CD4-positive, CD25-positive, alpha-beta regulatory T cell (primary cell): ENCODE data around the gene ERBB3. TPM values are rescaled to one million over a fixed set of nuclear protein-coding genes. Genes with fewer than 3 reads are reported as not detected.
"Not testable (repeated sequence)": the region's sequence is repeated elsewhere in the genome, so short reads cannot be mapped to it uniquely, and the experiment has no call there.

Experiments
- ATAC-seq, 2 donors: fragments of 150-1000 bp; cut with Tn5 transposase; one replicate each; pipeline ENCODE4 v1.10.0; 2021; ENCODE audit warnings: low read depth in 2 of 2, moderate number of reproducible peaks in 2 of 2, moderate library complexity in 1 of 2
- DNase-seq, 3 donors: peaks; one replicate each; pipeline versions ENCODE4 v3.0.0 to v3.0.0-alpha.2; 2012 to 2022; ENCODE audit warnings: mixed read lengths in 1 of 3
- H3K27ac ChIP-seq: one replicate; pipeline ENCODE4 v1.7.0; 2013; ENCODE audit warnings: mild to moderate bottlenecking, low read length; ENCODE audit not compliant: insufficient read depth, poor library complexity, severe bottlenecking
- H3K27me3 ChIP-seq: one replicate; pipeline ENCODE4 v1.7.0; 2013; ENCODE audit warnings: low read length; ENCODE audit not compliant: control insufficient read depth, insufficient read depth
- H3K36me3 ChIP-seq: one replicate; pipeline ENCODE4 v1.7.0; 2013; ENCODE audit warnings: mild to moderate bottlenecking, low read length, moderate library complexity; ENCODE audit not compliant: control insufficient read depth, insufficient read depth
- H3K4me1 ChIP-seq: 2 replicates; pipeline ENCODE4 v1.7.0; 2013; ENCODE audit warnings: mild to moderate bottlenecking, low read length; ENCODE audit not compliant: insufficient read depth, control insufficient read depth, poor library complexity, severe bottlenecking
- H3K4me3 ChIP-seq: one replicate; pipeline ENCODE4 v1.7.0; 2013; ENCODE audit warnings: low read depth, mild to moderate bottlenecking, low read length, moderate library complexity
- H3K9me3 ChIP-seq, 2 experiments: 1 replicate in 1 of 2; 2 replicates in 1 of 2; pipeline ENCODE4 v1.7.0; 2013; ENCODE audit warnings: low read length in 2 of 2, mild to moderate bottlenecking in 1 of 2, moderate library complexity in 1 of 2; ENCODE audit not compliant: control insufficient read depth in 2 of 2
- H3K27ac Mint-ChIP-seq, 3 donors: one replicate each; pipeline ENCODE4 v1.8.0; 2020 to 2022; ENCODE audit warnings: mild to moderate bottlenecking in 3 of 3, mixed read lengths in 3 of 3, moderate library complexity in 2 of 3
- H3K27me3 Mint-ChIP-seq: one replicate; pipeline ENCODE4 v1.8.0; 2022; ENCODE audit warnings: mild to moderate bottlenecking, mixed read lengths
- H3K36me3 Mint-ChIP-seq: one replicate; pipeline ENCODE4 v1.8.0; 2020; ENCODE audit warnings: mixed read lengths
- H3K4me1 Mint-ChIP-seq, 4 donors: one replicate each; pipeline ENCODE4 v1.8.0; 2020 to 2022; ENCODE audit warnings: mixed read lengths in 4 of 4, mild to moderate bottlenecking in 1 of 4
- H3K4me3 Mint-ChIP-seq, 4 donors: one replicate each; pipeline ENCODE4 v1.8.0; 2020 to 2022; ENCODE audit warnings: mild to moderate bottlenecking in 4 of 4, mixed read lengths in 4 of 4, moderate library complexity in 3 of 4
- H3K9me3 Mint-ChIP-seq, 7 donors: one replicate each; pipeline ENCODE4 v1.8.0; 2020 to 2022; ENCODE audit warnings: mixed read lengths in 7 of 7, mild to moderate bottlenecking in 3 of 7, moderate library complexity in 2 of 7
- polyA plus RNA-seq, 4 donors: library from polyadenylated mRNA; unstranded; fragments of 300-500 nt; fragmentation: Illumina TruSeq; gene quantifications; one replicate each; pipeline ENCODE4 v1.2.3, GENCODE V29; 2021
- total RNA-seq: library from RNA; stranded (reverse); gene quantifications from one replicate; pipeline ENCODE4 v1.2.3, GENCODE V29; 2022

The ERBB3 gene
- total and polyA plus RNA-seq, 5 donors from 2014 or later = 0.14 to 1.00 (median 0.67) TPM

- peaks cover 21 to 63% (median 48%) of the 10 kb centered on the region in 4 donors for H3K4me1 Mint-ChIP-seq
These were observed 38.2 kb upstream of the ERBB3 start, which contains the start of gene RPS26 for GRCh38 chr12:56041552-56042429. TSS of gene RPS26 (plus strand) at chr12:56041918. CDS start at chr12:56042167, 249 bp downstream.

GRCh38 chr12:56042430-56042813, 37.5 kb upstream of the ERBB3 start:
- H3K27me3 ChIP-seq, DNase-seq, ATAC-seq, H3K9me3 ChIP-seq, H3K9me3 Mint-ChIP-seq, H3K27me3 Mint-ChIP-seq: not testable (repeated sequence)
- peaks cover 58% of the 10 kb centered on the region for H3K4me1 ChIP-seq
- H3K36me3 ChIP-seq = peaks cover 24% of the 10 kb centered on the region
- peaks cover 25% of the 10 kb centered on the region for H3K36me3 Mint-ChIP-seq
- H3K4me3 Mint-ChIP-seq = peak overlapping the region; percentile 95 to 100 (median 98)
- peak overlapping the region; percentile 86 for H3K27ac ChIP-seq
- H3K4me1 Mint-ChIP-seq = peaks cover 26 to 63% (median 46%) of the 10 kb centered on the region in 4 donors
- peak overlapping the region; percentile 97 for H3K4me3 ChIP-seq
- peak overlapping the region; percentile 97 to 98 (median 98) for H3K27ac Mint-ChIP-seq

More at GRCh38 chr12:56041552-56042429, 38.2 kb upstream of the ERBB3 start, which contains the start of gene RPS26:
- Mint-ChIP-seq H3K9me3 (no peaks in the 10 kb centered on the region), H3K27ac (peak within 1 kb of the TSS; percentile 97 to 98 (median 98)), H3K27me3 (no peaks in the 10 kb centered on the region), H3K36me3 (peaks cover 28% of the 10 kb centered on the region), H3K4me3 (peak within 1 kb of the TSS; percentile 95 to 100 (median 98))
- no peaks in the 10 kb centered on the region for H3K9me3 ChIP-seq
- peaks cover 61% of the 10 kb centered on the region for H3K4me1 ChIP-seq
- peak; percentile 86 to 99 (median 98) for DNase-seq
- peak within 1 kb of the TSS; percentile 97 for H3K4me3 ChIP-seq
- H3K27me3 ChIP-seq = no peaks in the 10 kb centered on the region
- H3K36me3 ChIP-seq = peaks cover 24% of the 10 kb centered on the region
- peak within 1 kb of the TSS; percentile 86 for H3K27ac ChIP-seq
- peak; percentile 85 to 93 for ATAC-seq

GRCh38 chr12:56042843-56043242, 37.1 kb upstream of the ERBB3 start:
- peak overlapping the region; percentile 97 to 98 (median 98) for H3K27ac Mint-ChIP-seq
- H3K4me3 Mint-ChIP-seq = peak overlapping the region; percentile 95 to 100 (median 98)
- H3K27me3 Mint-ChIP-seq = no peaks in the 10 kb centered on the region
- peaks cover 25% of the 10 kb centered on the region for H3K36me3 Mint-ChIP-seq
- no peaks in the 10 kb centered on the region for H3K27me3 ChIP-seq
- ATAC-seq (no peak), DNase-seq (no peak)
- peaks cover 24% of the 10 kb centered on the region for H3K36me3 ChIP-seq
- H3K4me1 Mint-ChIP-seq = peaks cover 23 to 59% (median 42%) of the 10 kb centered on the region in 4 donors
- peaks cover 54% of the 10 kb centered on the region for H3K4me1 ChIP-seq
- peak overlapping the region; percentile 86 for H3K27ac ChIP-seq
- no peaks in the 10 kb centered on the region for H3K9me3 Mint-ChIP-seq
- no peaks in the 10 kb centered on the region for H3K9me3 ChIP-seq
- peak overlapping the region; percentile 97 for H3K4me3 ChIP-seq

GRCh38 chr12:56046027-56046780, 33.8 kb upstream of the ERBB3 start:
- Histone ChIP-seq H3K4me1 (peaks cover 26% of the 10 kb centered on the region), H3K27ac (no peak overlapping the region), H3K9me3 (no peaks in the 10 kb centered on the region), H3K27me3 (no peaks in the 10 kb centered on the region), H3K4me3 (no peak overlapping the region), H3K36me3 (peaks cover 24% of the 10 kb centered on the region)
- no peak for DNase-seq
- peak overlapping the region in 1 of 3 donors; percentile 77 for H3K27ac Mint-ChIP-seq
- ATAC-seq = no peak
- H3K4me1 Mint-ChIP-seq = peaks cover 7 to 37% (median 25%) of the 10 kb centered on the region in 4 donors
- H3K27me3 Mint-ChIP-seq = no peaks in the 10 kb centered on the region
- no peaks in the 10 kb centered on the region for H3K9me3 Mint-ChIP-seq
- no peak overlapping the region for H3K4me3 Mint-ChIP-seq
- peaks cover 18% of the 10 kb centered on the region for H3K36me3 Mint-ChIP-seq

- no peak overlapping the region for H3K4me3 ChIP-seq
- DNase-seq = no peak
- H3K27ac Mint-ChIP-seq = no peak overlapping the region
- no peak overlapping the region for H3K4me3 Mint-ChIP-seq
- no peaks in the 10 kb centered on the region for H3K27me3 ChIP-seq
- peaks cover 3% of the 10 kb centered on the region for H3K4me1 ChIP-seq
- no peaks in the 10 kb centered on the region for H3K36me3 Mint-ChIP-seq
- ATAC-seq = no peak
- H3K4me1 Mint-ChIP-seq = peaks cover 0 to 7% (median 6%) of the 10 kb centered on the region in 4 donors
- H3K36me3 ChIP-seq = no peaks in the 10 kb centered on the region
- no peaks in the 10 kb centered on the region for H3K9me3 ChIP-seq
- H3K27ac ChIP-seq = no peak overlapping the region
- no peaks in the 10 kb centered on the region for H3K9me3 Mint-ChIP-seq
- no peaks in the 10 kb centered on the region for H3K27me3 Mint-ChIP-seq
These were observed 26.5 kb upstream of the ERBB3 start for GRCh38 chr12:56053407-56053893.

- not testable (repeated sequence) for H3K4me1 Mint-ChIP-seq, H3K27ac Mint-ChIP-seq, DNase-seq, H3K36me3 Mint-ChIP-seq, H3K27ac ChIP-seq, ATAC-seq, H3K9me3 ChIP-seq, H3K36me3 ChIP-seq, H3K9me3 Mint-ChIP-seq, H3K4me1 ChIP-seq, H3K27me3 ChIP-seq, H3K4me3 ChIP-seq, H3K27me3 Mint-ChIP-seq, H3K4me3 Mint-ChIP-seq
These were observed 20.0 kb upstream of the ERBB3 start for GRCh38 chr12:56059964-56060363.

- peaks cover 0 to 4% (median 0%) of the 10 kb centered on the region in 7 donors for H3K9me3 Mint-ChIP-seq
- no peaks in the 10 kb centered on the region for H3K27me3 ChIP-seq
- H3K4me3 ChIP-seq = no peak overlapping the region
- DNase-seq (no peak), ATAC-seq (no peak)
- peaks cover 7% of the 10 kb centered on the region for H3K27me3 Mint-ChIP-seq
- no peaks in the 10 kb centered on the region for H3K9me3 ChIP-seq
- no peaks in the 10 kb centered on the region for H3K36me3 ChIP-seq
- peak overlapping the region in 2 of 3 donors; percentile 28 to 65 for H3K27ac Mint-ChIP-seq
- H3K4me1 Mint-ChIP-seq = no peaks in the 10 kb centered on the region
- H3K4me3 Mint-ChIP-seq = no peak overlapping the region
- no peak overlapping the region for H3K27ac ChIP-seq
- no peaks in the 10 kb centered on the region for H3K4me1 ChIP-seq
- no peaks in the 10 kb centered on the region for H3K36me3 Mint-ChIP-seq
These were observed 18.0 kb upstream of the ERBB3 start for GRCh38 chr12:56061982-56062381.
